HEK293T (cell line): ENCODE results near the gene PLCB2.

Experiments
- ARNT ChIP-seq: fragments of 450-650 bp; IDR thresholded peaks from 2 replicates; pipeline ENCODE4 v1.6.1; 2017; ENCODE audit warnings: mild to moderate bottlenecking
- BHLHE40 ChIP-seq: fragments of 450-650 bp; IDR thresholded peaks from 2 replicates; pipeline ENCODE4 v1.6.1; 2016; ENCODE audit warnings: mild to moderate bottlenecking, moderate library complexity, borderline replicate concordance
- CTBP1 ChIP-seq: fragments of 450-650 bp; IDR thresholded peaks from 2 replicates; pipeline ENCODE4 v1.6.1; 2016; ENCODE audit warnings: borderline replicate concordance
- ELF4 ChIP-seq: fragments of 450-650 bp; IDR thresholded peaks from 2 replicates; pipeline ENCODE4 v1.6.1; 2017; ENCODE audit warnings: antibody characterized with exemption
- FOXA1 ChIP-seq: fragments of 450-650 bp; IDR thresholded peaks from 2 replicates; pipeline ENCODE4 v1.6.1; 2016; ENCODE audit warnings: mild to moderate bottlenecking
- FOXK2 ChIP-seq: fragments of 450-650 bp; IDR thresholded peaks from 2 replicates; pipeline ENCODE4 v1.6.1; 2016; ENCODE audit warnings: mild to moderate bottlenecking
- FOXM1 ChIP-seq: fragments of 450-650 bp; IDR thresholded peaks from 2 replicates; pipeline ENCODE4 v1.6.1; 2017; ENCODE audit warnings: mild to moderate bottlenecking, borderline replicate concordance
- HDGF ChIP-seq: fragments of 450-650 bp; IDR thresholded peaks from 2 replicates; pipeline ENCODE4 v1.6.1; 2017; ENCODE audit warnings: antibody characterized with exemption, borderline replicate concordance
- LEF1 ChIP-seq: fragments of 450-650 bp; IDR thresholded peaks from 2 replicates; pipeline ENCODE4 v1.6.1; 2017; ENCODE audit warnings: mild to moderate bottlenecking, borderline replicate concordance
- PKNOX1 ChIP-seq: fragments of 450-650 bp; IDR thresholded peaks from 2 replicates; pipeline ENCODE4 v1.6.1; 2016
- SP1 ChIP-seq: fragments of 450-650 bp; IDR thresholded peaks from 2 replicates; pipeline ENCODE4 v1.6.1; 2017
- TARDBP ChIP-seq: fragments of 450-650 bp; IDR thresholded peaks from 2 replicates; pipeline ENCODE4 v1.6.1; 2016
- ZNF384 ChIP-seq: fragments of 450-650 bp; IDR thresholded peaks from 2 replicates; pipeline ENCODE4 v1.6.1; 2016

GRCh38 chr15:40277471-40277870, 30.3 kb downstream of the PLCB2 start:
- TF ChIP-seq ZNF384 (no peak), BHLHE40 (no peak), CTBP1 (no peak), SP1 (no peak), TARDBP (no peak), FOXA1 (no peak), LEF1 (no peak), FOXK2 (no peak), HDGF (no peak), ARNT (no peak), PKNOX1 (no peak), FOXM1 (no peak), ELF4 (no peak)
